HEK293 (cell line): ENCODE results near the gene S100A16.

Source experiments
- EGR2 ChIP-seq: fragments of 450-650 bp; formaldehyde crosslinking; IDR thresholded peaks from 2 replicates; pipeline ENCODE4 v1.5.1; 2016; ENCODE audit warnings: low read depth, missing biosample characterization, missing genetic modification characterization
- FEZF1 ChIP-seq: fragments of 450-650 bp; formaldehyde crosslinking; IDR thresholded peaks from 2 replicates; pipeline ENCODE4 v1.5.1; 2016; ENCODE audit warnings: missing biosample characterization, missing genetic modification characterization
- HOXC10 ChIP-seq: sonication (generic); formaldehyde crosslinking; IDR thresholded peaks from 2 replicates; pipeline ENCODE4 v1.8.1; 2023; ENCODE audit warnings: mild to moderate bottlenecking, missing genetic modification reagents
- KLF9 ChIP-seq: fragments of 450-650 bp; formaldehyde crosslinking; IDR thresholded peaks from 2 replicates; pipeline ENCODE4 v1.5.1; 2016; ENCODE audit warnings: missing biosample characterization, missing genetic modification characterization, low read depth
- MEIS1 ChIP-seq: sonication (generic); formaldehyde crosslinking; IDR thresholded peaks from 2 replicates; pipeline ENCODE4 v1.8.1; 2022; ENCODE audit warnings: missing genetic modification reagents, mild to moderate bottlenecking, borderline replicate concordance
- PATZ1 ChIP-seq: fragments of 450-650 bp; formaldehyde crosslinking; IDR thresholded peaks from 2 replicates; pipeline ENCODE4 v1.5.1; 2016; ENCODE audit warnings: missing biosample characterization, missing genetic modification characterization
- REPIN1 ChIP-seq: fragments of 450-650 bp; formaldehyde crosslinking; IDR thresholded peaks from 2 replicates; pipeline ENCODE4 v1.5.1; 2017; ENCODE audit warnings: missing biosample characterization, missing genetic modification characterization, low read depth
- SP2 ChIP-seq: fragments of 450-650 bp; formaldehyde crosslinking; IDR thresholded peaks from 2 replicates; pipeline ENCODE4 v1.5.1; 2016; ENCODE audit warnings: missing biosample characterization, missing genetic modification characterization
- SP7 ChIP-seq: fragments of 450-650 bp; formaldehyde crosslinking; IDR thresholded peaks from 2 replicates; pipeline ENCODE4 v1.5.1; 2016; ENCODE audit warnings: missing biosample characterization, missing genetic modification characterization
- YY1 ChIP-seq: fragments of 450-650 bp; formaldehyde crosslinking; IDR thresholded peaks from 2 replicates; pipeline ENCODE4 v1.5.1; 2018; ENCODE audit warnings: missing biosample characterization, missing genetic modification characterization
- ZBTB17 ChIP-seq: fragments of 450-650 bp; formaldehyde crosslinking; IDR thresholded peaks from 2 replicates; pipeline ENCODE4 v1.5.1; 2016; ENCODE audit warnings: missing biosample characterization, missing genetic modification characterization
- ZBTB21 ChIP-seq: fragments of 450-650 bp; formaldehyde crosslinking; IDR thresholded peaks from 2 replicates; pipeline ENCODE4 v1.5.1; 2017; ENCODE audit warnings: missing biosample characterization, missing genetic modification characterization
- ZBTB26 ChIP-seq: fragments of 450-650 bp; formaldehyde crosslinking; optimal IDR thresholded peaks from 2 replicates; pipeline ENCODE3; 2016; ENCODE audit warnings: missing biosample characterization, mild to moderate bottlenecking, missing genetic modification characterization
- ZBTB44 ChIP-seq: fragments of 450-650 bp; IDR thresholded peaks from 2 replicates; pipeline ENCODE4 v1.5.1; 2018; ENCODE audit warnings: missing biosample characterization, mild to moderate bottlenecking, missing genetic modification characterization
- ZBTB48 ChIP-seq: fragments of 450-650 bp; formaldehyde crosslinking; IDR thresholded peaks from 2 replicates; pipeline ENCODE4 v1.5.1; 2016; ENCODE audit warnings: missing biosample characterization, missing genetic modification characterization
- ZFP37 ChIP-seq: fragments of 450-650 bp; formaldehyde crosslinking; IDR thresholded peaks from 2 replicates; pipeline ENCODE4 v1.5.1; 2016; ENCODE audit warnings: missing biosample characterization, missing genetic modification characterization
- ZNF18 ChIP-seq: fragments of 450-650 bp; formaldehyde crosslinking; IDR thresholded peaks from 2 replicates; pipeline ENCODE4 v1.5.1; 2016; ENCODE audit warnings: missing biosample characterization, missing genetic modification characterization
- ZNF2 ChIP-seq: fragments of 450-650 bp; formaldehyde crosslinking; IDR thresholded peaks from 2 replicates; pipeline ENCODE4 v1.5.1; 2016; ENCODE audit warnings: missing biosample characterization, missing genetic modification characterization
- ZNF24 ChIP-seq: fragments of 450-650 bp; formaldehyde crosslinking; IDR thresholded peaks from 2 replicates; pipeline ENCODE4 v1.5.1; 2016; ENCODE audit warnings: missing biosample characterization, missing genetic modification characterization
- ZNF335 ChIP-seq: fragments of 450-650 bp; formaldehyde crosslinking; conservative IDR thresholded peaks from 2 replicates; pipeline ENCODE4 v1.5.1; 2016; ENCODE audit warnings: missing biosample characterization, missing genetic modification characterization
- ZNF350 ChIP-seq: fragments of 450-650 bp; formaldehyde crosslinking; IDR thresholded peaks from 2 replicates; pipeline ENCODE4 v1.5.0; 2017; ENCODE audit warnings: missing biosample characterization, mild to moderate bottlenecking, missing genetic modification characterization
- ZNF394 ChIP-seq: fragments of 450-650 bp; formaldehyde crosslinking; IDR thresholded peaks from 2 replicates; pipeline ENCODE4 v1.5.1; 2016; ENCODE audit warnings: missing biosample characterization, missing genetic modification characterization, mild to moderate bottlenecking, moderate library complexity, borderline replicate concordance
- ZNF426 ChIP-seq: fragments of 450-650 bp; formaldehyde crosslinking; IDR thresholded peaks from 2 replicates; pipeline ENCODE4 v1.5.1; 2017; ENCODE audit warnings: missing biosample characterization, missing genetic modification characterization, mild to moderate bottlenecking, inconsistent platforms, moderate library complexity
- ZNF558 ChIP-seq: fragments of 450-650 bp; formaldehyde crosslinking; IDR thresholded peaks from 2 replicates; pipeline ENCODE4 v1.5.1; 2016; ENCODE audit warnings: missing biosample characterization, missing genetic modification characterization
- ZNF629 ChIP-seq: fragments of 450-650 bp; formaldehyde crosslinking; IDR thresholded peaks from 2 replicates; pipeline ENCODE4 v1.5.1; 2017; ENCODE audit warnings: missing biosample characterization, missing genetic modification characterization
- ZNF792 ChIP-seq: fragments of 450-650 bp; formaldehyde crosslinking; IDR thresholded peaks from 2 replicates; pipeline ENCODE4 v1.5.1; 2016; ENCODE audit warnings: missing biosample characterization, missing genetic modification characterization
- TF ChIP-seq, protein P1 (sequence below): fragments of 450-650 bp; formaldehyde crosslinking; IDR thresholded peaks from 2 replicates; pipeline ENCODE4 v1.5.1; 2017; ENCODE audit warnings: missing biosample characterization, missing genetic modification characterization
- TF ChIP-seq, protein P2 (sequence below): fragments of 450-650 bp; formaldehyde crosslinking; IDR thresholded peaks from 2 replicates; pipeline ENCODE4 v1.5.1; 2016; ENCODE audit warnings: missing biosample characterization, missing genetic modification characterization, borderline replicate concordance

The S100A16 gene

DNA sequence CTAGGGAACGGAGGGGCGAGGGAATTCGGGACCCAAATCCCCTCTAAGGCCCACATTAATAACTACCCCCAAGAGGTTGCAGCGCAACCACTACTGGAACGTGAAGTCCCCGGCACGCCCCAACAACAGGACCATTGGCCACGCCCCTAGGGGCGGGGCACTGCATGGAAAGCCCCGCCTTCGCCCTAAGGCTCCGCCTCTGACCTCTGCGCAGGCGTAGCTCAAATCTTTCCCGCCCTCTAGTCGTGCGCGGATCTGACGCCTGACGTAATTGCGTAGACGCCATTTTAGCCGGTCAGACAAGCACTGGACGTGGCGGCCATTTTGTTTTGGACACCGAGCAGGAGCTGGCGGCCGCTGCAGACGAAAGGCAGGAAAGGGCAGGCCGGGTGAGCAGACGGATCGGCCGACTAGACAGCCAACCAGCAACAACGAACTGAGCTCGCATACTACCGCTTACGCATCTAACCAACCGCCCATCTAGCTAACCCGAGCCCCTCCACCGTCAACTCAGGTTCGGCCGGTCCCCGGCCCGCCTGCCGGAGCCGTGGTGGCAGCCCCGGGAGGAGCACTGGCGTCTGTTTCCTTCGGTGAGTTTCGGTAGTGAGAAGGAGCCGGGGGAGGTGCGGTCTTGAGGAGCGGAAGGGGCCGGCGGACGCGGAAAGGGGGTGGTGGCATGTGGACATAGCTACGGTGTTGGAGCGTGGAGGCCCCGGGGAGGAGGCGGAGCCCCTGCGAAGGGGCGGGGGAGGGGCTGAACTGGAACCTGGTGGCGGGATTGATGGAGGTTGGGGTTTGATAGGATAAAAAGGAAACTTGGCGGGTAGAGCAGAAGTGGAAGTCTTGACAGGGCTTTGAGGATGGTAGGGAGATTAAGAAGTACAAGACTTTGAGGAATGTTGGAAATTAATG is 21.1 kb upstream of the S100A16 start, which contains the start of gene CHTOP (continued):
- TF ChIP-seq ZNF792 (tag by site-specific recombination) (peak; percentile 65; the same call in 1 of the 2 replicates), ZNF2 (tag by site-specific recombination) (peak; percentile 97), ZBTB44 (tag by site-specific recombination) (peak; percentile 8; the same call in 1 of the 2 replicates), EGR2 (tag by site-specific recombination) (peak; percentile 62; the same call in 1 of the 2 replicates), MEIS1 (no peak), ZNF394 (tag by site-specific recombination) (peak; percentile 61; the same call in 1 of the 2 replicates), SP2 (peak; percentile 89), ZNF426 (no peak), ZBTB48 (tag by site-specific recombination) (no peak; the same call in 1 of the 2 replicates), PATZ1 (peak; percentile 79), ZNF18 (0 out of 2 replicates have a peak, but pooled peaks have one; percentile 51), ZBTB21 (tag by site-specific recombination) (peak; percentile 77), ZBTB17 (peak; percentile 90), ZNF335 (peak; percentile 88), FEZF1 (tag by site-specific recombination) (peak; percentile 10; the same call in 1 of the 2 replicates), ZBTB26 (tag by site-specific recombination) (peak; percentile 50), YY1 (tag by site-specific recombination) (peak; percentile 97), ZNF629 (tag by site-specific recombination) (peak; percentile 93), ZNF558 (tag by site-specific recombination) (no peak), SP7 (tag by site-specific recombination) (peak; percentile 90), KLF9 (tag by site-specific recombination) (peak; percentile 95), ZFP37 (tag by site-specific recombination) (peak; percentile 93), HOXC10 (CRISPR knock-in tag) (no peak), ZNF350 (no peak), ZNF24 (tag by site-specific recombination) (peak; percentile 91), REPIN1 (tag by site-specific recombination) (0 out of 2 replicates have a peak, but pooled peaks have one; percentile 28)
- TF ChIP-seq, protein P1, sequence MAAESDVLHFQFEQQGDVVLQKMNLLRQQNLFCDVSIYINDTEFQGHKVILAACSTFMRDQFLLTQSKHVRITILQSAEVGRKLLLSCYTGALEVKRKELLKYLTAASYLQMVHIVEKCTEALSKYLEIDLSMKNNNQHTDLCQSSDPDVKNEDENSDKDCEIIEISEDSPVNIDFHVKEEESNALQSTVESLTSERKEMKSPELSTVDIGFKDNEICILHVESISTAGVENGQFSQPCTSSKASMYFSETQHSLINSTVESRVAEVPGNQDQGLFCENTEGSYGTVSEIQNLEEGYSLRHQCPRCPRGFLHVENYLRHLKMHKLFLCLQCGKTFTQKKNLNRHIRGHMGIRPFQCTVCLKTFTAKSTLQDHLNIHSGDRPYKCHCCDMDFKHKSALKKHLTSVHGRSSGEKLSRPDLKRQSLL (tag by site-specific recombination), result peak; percentile 25; the same call in 1 of the 2 replicates
- TF ChIP-seq, protein P2, sequence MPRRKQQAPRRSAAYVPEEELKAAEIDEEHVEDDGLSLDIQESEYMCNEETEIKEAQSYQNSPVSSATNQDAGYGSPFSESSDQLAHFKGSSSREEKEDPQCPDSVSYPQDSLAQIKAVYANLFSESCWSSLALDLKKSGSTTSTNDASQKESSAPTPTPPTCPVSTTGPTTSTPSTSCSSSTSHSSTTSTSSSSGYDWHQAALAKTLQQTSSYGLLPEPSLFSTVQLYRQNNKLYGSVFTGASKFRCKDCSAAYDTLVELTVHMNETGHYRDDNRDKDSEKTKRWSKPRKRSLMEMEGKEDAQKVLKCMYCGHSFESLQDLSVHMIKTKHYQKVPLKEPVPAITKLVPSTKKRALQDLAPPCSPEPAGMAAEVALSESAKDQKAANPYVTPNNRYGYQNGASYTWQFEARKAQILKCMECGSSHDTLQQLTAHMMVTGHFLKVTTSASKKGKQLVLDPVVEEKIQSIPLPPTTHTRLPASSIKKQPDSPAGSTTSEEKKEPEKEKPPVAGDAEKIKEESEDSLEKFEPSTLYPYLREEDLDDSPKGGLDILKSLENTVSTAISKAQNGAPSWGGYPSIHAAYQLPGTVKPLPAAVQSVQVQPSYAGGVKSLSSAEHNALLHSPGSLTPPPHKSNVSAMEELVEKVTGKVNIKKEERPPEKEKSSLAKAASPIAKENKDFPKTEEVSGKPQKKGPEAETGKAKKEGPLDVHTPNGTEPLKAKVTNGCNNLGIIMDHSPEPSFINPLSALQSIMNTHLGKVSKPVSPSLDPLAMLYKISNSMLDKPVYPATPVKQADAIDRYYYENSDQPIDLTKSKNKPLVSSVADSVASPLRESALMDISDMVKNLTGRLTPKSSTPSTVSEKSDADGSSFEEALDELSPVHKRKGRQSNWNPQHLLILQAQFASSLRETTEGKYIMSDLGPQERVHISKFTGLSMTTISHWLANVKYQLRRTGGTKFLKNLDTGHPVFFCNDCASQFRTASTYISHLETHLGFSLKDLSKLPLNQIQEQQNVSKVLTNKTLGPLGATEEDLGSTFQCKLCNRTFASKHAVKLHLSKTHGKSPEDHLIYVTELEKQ (tag by site-specific recombination), result peak; percentile 46; the same call in 1 of the 2 replicates
